T-cell (primary cell): ENCODE results near the gene CCDC191. TPM values are rescaled to one million over a fixed set of nuclear protein-coding genes. Genes with fewer than 3 reads are reported as not detected.

Source experiments
- ATAC-seq, 4 experiments: fragments of 200-7000 bp in 3 of 4; fragments of 150-1000 bp in 1 of 4; cut with Tn5 transposase; replicated peaks in 1 of 4; 1 replicate in 3 of 4; 2 replicates in 1 of 4; pipeline ENCODE4 v1.10.0; 2021; ENCODE audit warnings: moderate library complexity in 3 of 4, mild to moderate bottlenecking in 2 of 4, moderate number of reproducible peaks in 1 of 4
- CTCF ChIA-PET, 2 donors: fragments of 300-600 bp; sonication (Branson Sonifier 250); formaldehyde crosslinking; loops; one replicate each; lab custom pipeline; 2022; ENCODE audit warnings: antibody characterized with exemption in 2 of 2; lab: Charles Lee
- POLR2A ChIA-PET, 2 donors: fragments of 300-600 bp; sonication (Branson Sonifier 250); formaldehyde crosslinking; loops; one replicate each; lab custom pipeline; 2022; ENCODE audit warnings: antibody characterized with exemption in 2 of 2; lab: Charles Lee
- DNase-seq, 35 experiments: peaks; one replicate each; pipeline versions ENCODE4 v3.0.0 to v3.0.0-alpha.2; 2013 to 2023
- H3K27ac ChIP-seq: one replicate; pipeline ENCODE4 v1.5.1; 2013; ENCODE audit warnings: low read length
- H3K27me3 ChIP-seq, 2 experiments: replicated peaks in 1 of 2; 1 replicate in 1 of 2; 2 replicates in 1 of 2; pipeline versions ENCODE4 v1.6.1 to v1.7.0; 2013; ENCODE audit warnings: low read length in 1 of 2, mixed read lengths in 1 of 2; ENCODE audit not compliant: control insufficient read depth in 2 of 2, insufficient read depth in 2 of 2; ENCODE audit errors: extremely low read depth in 1 of 2
- H3K36me3 ChIP-seq, 2 donors: 1 replicate in 1 of 2; 2 replicates in 1 of 2; pipeline versions ENCODE4 v1.6.1 to v1.7.0; 2013; ENCODE audit warnings: low read length in 1 of 2; ENCODE audit not compliant: control insufficient read depth in 2 of 2, insufficient read depth in 1 of 2; ENCODE audit errors: extremely low read depth in 1 of 2
- H3K4me1 ChIP-seq, 2 experiments: 1 replicate in 1 of 2; 2 replicates in 1 of 2; pipeline versions ENCODE4 v1.6.1 to v1.7.0; 2013; ENCODE audit warnings: low read length in 2 of 2, mixed read lengths in 1 of 2; ENCODE audit not compliant: insufficient read depth in 2 of 2, control insufficient read depth in 1 of 2; ENCODE audit errors: extremely low read depth in 1 of 2
- H3K4me3 ChIP-seq, 2 donors: 1 replicate in 1 of 2; 2 replicates in 1 of 2; pipeline versions ENCODE4 v1.5.1 to v1.7.0; 2013; ENCODE audit warnings: mild to moderate bottlenecking in 2 of 2, low read length in 1 of 2, moderate library complexity in 1 of 2; ENCODE audit not compliant: control insufficient read depth in 1 of 2; ENCODE audit errors: extremely low read depth in 1 of 2
- H3K9me3 ChIP-seq: 2 replicates; pipeline ENCODE4 v1.7.0; 2013
- H3K27ac Mint-ChIP-seq, 2 donors: one replicate each; pipeline ENCODE4 v1.8.0; 2020 to 2021; ENCODE audit warnings: mild to moderate bottlenecking in 2 of 2, mixed read lengths in 2 of 2
- H3K27me3 Mint-ChIP-seq, 2 donors: one replicate each; pipeline ENCODE4 v1.8.0; 2021 to 2022; ENCODE audit warnings: mixed read lengths in 2 of 2
- H3K36me3 Mint-ChIP-seq: one replicate; pipeline ENCODE4 v1.8.0; 2021; ENCODE audit warnings: mixed read lengths
- H3K4me1 Mint-ChIP-seq, 3 donors: one replicate each; pipeline ENCODE4 v1.8.0; 2020 to 2022; ENCODE audit warnings: mixed read lengths in 3 of 3, mild to moderate bottlenecking in 1 of 3
- H3K4me3 Mint-ChIP-seq, 3 donors: one replicate each; pipeline ENCODE4 v1.8.0; 2020 to 2022; ENCODE audit warnings: mild to moderate bottlenecking in 3 of 3, mixed read lengths in 3 of 3, moderate library complexity in 3 of 3
- H3K9me3 Mint-ChIP-seq, 3 donors: one replicate each; pipeline ENCODE4 v1.8.0; 2020 to 2022; ENCODE audit warnings: mixed read lengths in 3 of 3
- WGBS: methylation state at CpG from one replicate; pipeline ENCODE4 v1.1.5; 2013; ENCODE audit warnings: missing lambda C conversion rate; ENCODE audit not compliant: insufficient coverage; 5-methylcytosine and 5-hydroxymethylcytosine counted together
- total RNA-seq, 35 experiments: library from RNA in 6 of 35; stranded (reverse) in 6 of 35; fragments of 120-200 nt in 1 of 35; gene quantifications; one replicate each; pipeline versions ENCODE4 v1.2.1 to v1.2.4 and lab custom pipeline; 2013 to 2026

CCDC191 gene
- total RNA-seq, 5 donors from 2014 or later (not counting 1 experiment from before 2014, with no cell fraction given) = 5.4 to 10.5 (median 7.2) TPM

DNA sequence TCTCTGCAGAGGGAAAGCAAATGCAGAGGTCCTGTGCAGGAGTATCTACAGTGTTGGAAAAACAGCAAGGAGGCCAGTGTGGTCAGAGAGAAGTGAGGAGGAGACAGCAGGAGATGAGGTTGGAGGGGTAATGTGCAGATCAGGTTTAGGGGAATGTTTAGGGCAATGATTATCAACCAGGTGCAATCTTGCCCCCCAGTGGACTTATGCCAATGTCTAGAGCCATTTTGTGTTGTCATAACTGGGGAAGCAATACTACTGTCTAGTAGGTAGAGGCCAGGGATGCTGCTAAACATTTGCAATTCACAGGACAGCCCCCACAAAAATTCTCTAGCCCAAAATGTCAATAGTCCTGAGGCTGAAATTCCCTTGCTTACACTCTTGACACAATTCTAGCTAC is 13.1 kb downstream of the CCDC191 start:
- no peak for DNase-seq
- no peaks in the 10 kb centered on the region for H3K4me1 ChIP-seq
- ChIA-PET CTCF (no interaction called here), POLR2A (interaction anchor here in 1 of 2 donors (0.7 kb wide), 1 partner anchor 654 kb away, joined by 3 read pairs; no protein-coding TSS in a partner anchor)
- peaks cover 27% of the 10 kb centered on the region for H3K36me3 Mint-ChIP-seq
- no peaks in the 10 kb centered on the region for H3K9me3 ChIP-seq
- H3K27me3 ChIP-seq = no peaks in the 10 kb centered on the region
- ATAC-seq = no peak
- no peaks in the 10 kb centered on the region for H3K27me3 Mint-ChIP-seq
- H3K4me1 Mint-ChIP-seq = no peaks in the 10 kb centered on the region
- no peaks in the 10 kb centered on the region for H3K36me3 ChIP-seq
- H3K9me3 Mint-ChIP-seq = peaks cover 0 to 4% (median 0%) of the 10 kb centered on the region in 3 donors
- H3K27ac Mint-ChIP-seq = no peak overlapping the region
- H3K4me3 ChIP-seq = no peak overlapping the region
- no peak overlapping the region for H3K4me3 Mint-ChIP-seq
- H3K27ac ChIP-seq = no peak overlapping the region

DNA sequence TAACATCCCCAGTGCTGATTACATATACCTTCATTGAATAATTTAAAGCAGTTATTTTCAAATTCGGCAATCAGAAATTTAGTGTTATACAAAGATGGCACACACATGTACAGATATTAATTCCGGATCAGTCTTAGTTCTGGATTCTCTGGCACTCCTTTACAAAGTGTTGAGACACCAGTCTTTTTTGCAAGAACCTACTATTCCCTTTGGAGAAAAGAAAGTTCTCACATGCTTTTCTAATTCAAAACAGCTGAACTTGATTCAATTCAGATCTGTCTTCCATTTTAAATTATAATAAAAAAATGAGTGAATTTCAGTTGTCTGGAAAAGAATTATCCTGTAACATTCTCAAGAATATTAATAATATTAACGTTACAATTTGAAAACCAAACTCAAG is 20.4 kb downstream of the CCDC191 start:
- Mint-ChIP-seq H3K27me3 (no peaks in the 10 kb centered on the region), H3K4me1 (no peaks in the 10 kb centered on the region), H3K36me3 (peaks cover 48% of the 10 kb centered on the region), H3K27ac (no peak overlapping the region), H3K4me3 (no peak overlapping the region), H3K9me3 (peaks cover 0 to 4% (median 0%) of the 10 kb centered on the region in 3 donors)
- Histone ChIP-seq H3K27me3 (no peaks in the 10 kb centered on the region), H3K4me3 (no peak overlapping the region), H3K27ac (no peak overlapping the region), H3K4me1 (no peaks in the 10 kb centered on the region), H3K9me3 (no peaks in the 10 kb centered on the region), H3K36me3 (peaks cover 0 to 8% of the 10 kb centered on the region in 2 donors)
- no peak for DNase-seq
- POLR2A ChIA-PET = no interaction called here
- 100% methylated on average over 1 of the region's 3 CpGs for WGBS
- CTCF ChIA-PET = interaction anchor here in 1 of 2 donors (0.7 kb wide), 1 partner anchor 197 kb away, joined by 6 read pairs; the partner anchor contains the start of gene GRAMD1C
- ATAC-seq = no peak

DNA sequence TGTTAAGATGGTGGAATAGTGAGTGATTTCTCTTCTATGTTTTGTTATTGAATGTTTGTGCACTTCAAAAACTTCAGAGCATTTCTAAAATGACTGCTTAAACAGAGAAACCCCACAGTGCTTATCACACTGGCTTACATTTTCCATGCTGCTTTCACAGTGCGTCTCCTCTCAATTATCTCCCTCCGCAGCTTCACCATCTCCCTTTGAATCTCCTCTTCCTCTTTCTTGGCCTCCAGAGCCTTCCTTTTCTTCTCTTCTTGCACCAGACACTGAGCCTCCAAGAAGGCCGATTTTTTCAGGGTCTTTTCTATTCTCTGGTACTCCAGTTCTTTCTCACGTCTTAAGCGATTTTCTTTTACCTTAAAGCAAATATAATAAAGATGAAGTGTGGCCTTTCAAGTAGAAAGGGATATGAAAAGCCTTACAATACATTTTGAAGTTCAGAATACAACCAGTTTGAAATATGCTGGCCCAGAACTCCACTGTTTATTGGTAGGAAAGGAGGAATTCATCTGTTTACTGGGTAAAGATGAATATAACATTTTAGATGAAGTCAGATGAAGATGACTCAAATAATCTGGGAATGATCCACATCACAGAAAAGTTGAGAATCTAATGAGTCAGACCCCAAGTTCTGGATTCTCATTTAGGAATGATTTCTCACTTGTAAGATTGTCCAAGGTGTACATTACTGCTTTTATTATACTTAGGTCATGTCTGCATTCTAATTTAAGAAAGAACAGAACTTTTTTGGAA is 21.4 kb downstream of the CCDC191 start:
- WGBS = 100% methylated on average over 2 of the region's 5 CpGs
- H3K36me3 Mint-ChIP-seq = peaks cover 55% of the 10 kb centered on the region
- no peak overlapping the region for H3K4me3 ChIP-seq
- H3K9me3 ChIP-seq = no peaks in the 10 kb centered on the region
- H3K27me3 ChIP-seq = no peaks in the 10 kb centered on the region
- CTCF ChIA-PET = no interaction called here
- H3K36me3 ChIP-seq = peaks cover 0 to 8% of the 10 kb centered on the region in 2 donors
- ATAC-seq = no peak
- H3K27me3 Mint-ChIP-seq = no peaks in the 10 kb centered on the region
- H3K4me1 Mint-ChIP-seq = no peaks in the 10 kb centered on the region
- DNase-seq = no peak
- H3K4me1 ChIP-seq = no peaks in the 10 kb centered on the region
- no peak overlapping the region for H3K4me3 Mint-ChIP-seq
- H3K27ac Mint-ChIP-seq = no peak overlapping the region
- peaks cover 0 to 4% (median 0%) of the 10 kb centered on the region in 3 donors for H3K9me3 Mint-ChIP-seq
- POLR2A ChIA-PET = no interaction called here
- no peak overlapping the region for H3K27ac ChIP-seq

DNA sequence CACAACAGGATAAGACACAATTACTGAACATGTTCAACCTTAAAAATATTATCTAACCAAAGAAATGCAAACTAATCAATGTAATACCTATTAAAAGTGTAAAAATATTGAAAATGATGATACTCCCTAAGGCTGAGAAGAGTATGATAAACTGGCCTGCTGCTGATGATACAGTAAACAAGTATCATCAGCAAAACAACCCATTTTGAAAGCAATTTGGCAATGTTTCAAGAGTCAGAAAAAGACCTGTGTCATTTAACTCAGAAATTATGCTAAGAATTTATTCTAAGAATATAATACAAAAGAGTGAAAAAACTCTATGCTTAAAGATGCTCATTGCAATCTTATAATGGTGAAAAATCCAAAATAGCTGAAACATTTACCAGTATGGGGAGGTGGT is 22.1 kb downstream of the CCDC191 start:
- Histone ChIP-seq H3K27ac (no peak overlapping the region), H3K4me1 (no peaks in the 10 kb centered on the region), H3K4me3 (no peak overlapping the region), H3K36me3 (peaks cover 0 to 8% of the 10 kb centered on the region in 2 donors), H3K9me3 (no peaks in the 10 kb centered on the region), H3K27me3 (no peaks in the 10 kb centered on the region)
- peaks cover 0 to 4% (median 0%) of the 10 kb centered on the region in 3 donors for H3K9me3 Mint-ChIP-seq
- POLR2A ChIA-PET = no interaction called here
- peaks cover 57% of the 10 kb centered on the region for H3K36me3 Mint-ChIP-seq
- ATAC-seq (no peak), DNase-seq (no peak)
- H3K27ac Mint-ChIP-seq = no peak overlapping the region
- no peak overlapping the region for H3K4me3 Mint-ChIP-seq
- CTCF ChIA-PET = no interaction called here
- no peaks in the 10 kb centered on the region for H3K27me3 Mint-ChIP-seq
- H3K4me1 Mint-ChIP-seq = no peaks in the 10 kb centered on the region

DNA sequence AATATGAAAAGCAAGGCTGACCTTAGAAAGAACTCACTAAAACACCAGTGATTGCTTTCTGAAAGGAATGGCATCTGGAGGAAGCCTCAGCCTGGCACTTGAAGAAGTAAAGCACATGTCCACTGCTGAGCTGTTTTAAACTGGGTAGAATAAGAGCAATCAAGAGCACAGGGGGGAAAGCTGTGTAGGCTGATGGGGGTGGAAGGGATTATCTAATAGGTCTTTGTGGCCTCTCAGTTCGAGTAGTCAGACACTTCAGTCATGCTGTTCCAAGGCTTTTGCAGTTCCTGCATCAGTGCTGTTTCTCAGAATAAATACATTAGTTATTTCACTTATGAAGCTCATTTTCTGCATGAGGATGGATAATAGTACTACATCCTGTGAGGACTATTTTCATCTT is 22.6 kb downstream of the CCDC191 start:
- no peak overlapping the region for H3K27ac ChIP-seq
- ATAC-seq (no peak), DNase-seq (no peak)
- H3K27ac Mint-ChIP-seq = no peak overlapping the region
- H3K27me3 ChIP-seq = no peaks in the 10 kb centered on the region
- no peaks in the 10 kb centered on the region for H3K9me3 ChIP-seq
- ChIA-PET CTCF (no interaction called here), POLR2A (no interaction called here)
- no peaks in the 10 kb centered on the region for H3K4me1 Mint-ChIP-seq
- peaks cover 58% of the 10 kb centered on the region for H3K36me3 Mint-ChIP-seq
- no peak overlapping the region for H3K4me3 Mint-ChIP-seq
- H3K27me3 Mint-ChIP-seq = no peaks in the 10 kb centered on the region
- no CpG with 5 or more reads among the region's 1 CpG for WGBS
- H3K4me1 ChIP-seq = no peaks in the 10 kb centered on the region
- peaks cover 0 to 3% (median 0%) of the 10 kb centered on the region in 3 donors for H3K9me3 Mint-ChIP-seq
- peaks cover 0 to 8% of the 10 kb centered on the region in 2 donors for H3K36me3 ChIP-seq
- H3K4me3 ChIP-seq = no peak overlapping the region

DNA sequence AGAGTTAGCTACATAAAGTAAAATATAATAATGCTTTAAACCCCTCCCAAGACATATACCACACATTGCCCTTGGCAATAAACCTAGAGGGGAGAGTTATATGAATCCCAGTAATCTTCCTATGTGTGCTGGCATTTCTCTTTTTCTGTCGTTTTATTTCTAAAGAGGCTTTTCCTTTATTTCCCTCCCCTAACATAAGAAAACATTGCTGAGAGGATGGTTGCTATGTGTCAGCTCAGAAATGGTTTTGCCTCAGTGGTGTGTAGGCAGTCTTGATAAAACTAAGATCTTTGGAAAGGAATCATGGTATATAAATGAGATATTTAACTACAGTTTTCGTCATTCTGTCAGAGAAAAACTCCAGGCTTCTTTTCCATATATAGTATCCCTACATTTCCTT is 30.0 kb downstream of the CCDC191 start:
- Histone ChIP-seq H3K4me1 (no peaks in the 10 kb centered on the region), H3K27me3 (no peaks in the 10 kb centered on the region), H3K27ac (no peak overlapping the region), H3K4me3 (no peak overlapping the region), H3K36me3 (no peaks in the 10 kb centered on the region), H3K9me3 (no peaks in the 10 kb centered on the region)
- WGBS = no CpG with 5 or more reads among the region's 2 CpGs
- H3K27ac Mint-ChIP-seq = no peak overlapping the region
- DNase-seq (no peak), ATAC-seq (no peak)
- ChIA-PET POLR2A (no interaction called here), CTCF (no interaction called here)
- H3K4me3 Mint-ChIP-seq = no peak overlapping the region
- H3K27me3 Mint-ChIP-seq = no peaks in the 10 kb centered on the region
- H3K36me3 Mint-ChIP-seq = peaks cover 26% of the 10 kb centered on the region
- no peaks in the 10 kb centered on the region for H3K9me3 Mint-ChIP-seq
- H3K4me1 Mint-ChIP-seq = no peaks in the 10 kb centered on the region
